ENCODE results near the gene PI4K2B.

GRCh38 chr4:25221377-25221776 lies 12.5 kb upstream of the PI4K2B start:
- TF ChIP-seq CTCF (tag by site-specific recombination; IDR thresholded peaks at IDR 0.05) (no peak), ZNF768 (tag by site-specific recombination; IDR thresholded peaks at IDR 0.05) (no peak), MEIS1 (CRISPR knock-in tag; IDR thresholded peaks at IDR 0.05; ENCODE audit: borderline replicate concordance) (no peak), ZBTB8A (tag by site-specific recombination; IDR thresholded peaks at IDR 0.05) (no peak)

All from HEK293 (cell line).